ENCODE results near the gene CDIP1. TPM values are rescaled to one million over a fixed set of nuclear protein-coding genes. Genes with fewer than 3 reads are reported as not detected.

Gene CDIP1
- total RNA-seq, 1 donor from 2014 or later = 17.5 TPM

- no peak for ATAC-seq
Observed at GRCh38 chr16:4461250-4462085, 77.1 kb downstream of the CDIP1 start.

DNA sequence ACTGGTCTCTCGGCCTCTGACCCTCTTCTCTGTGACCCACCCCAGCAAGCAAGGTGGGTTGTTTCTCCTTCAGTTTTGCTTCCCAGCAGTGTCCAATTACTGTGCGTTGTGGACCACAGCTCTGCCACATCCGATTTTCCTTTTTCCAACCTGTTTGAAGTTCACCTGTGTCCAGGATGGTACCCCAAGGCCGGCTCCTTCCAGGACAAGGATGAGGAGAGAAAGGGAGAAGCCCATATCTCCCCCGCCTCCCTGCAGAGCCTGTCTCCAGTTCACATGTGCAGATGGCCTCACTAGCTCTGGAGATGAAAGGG is 77.7 kb downstream of the CDIP1 start:
- DNase-seq (ENCODE audit: low spot score) = no peak
- no peak for ATAC-seq

More at GRCh38 chr16:4461250-4462085, 77.1 kb downstream of the CDIP1 start:
- no peak for DNase-seq (ENCODE audit: low spot score)

Other genes with a start within 250 kb of the CDIP1 start
- 1.6 TPM for gene GLIS2, start 222.7 kb downstream of the CDIP1 start, total RNA-seq
- gene PAM16, start 187.5 kb downstream of the CDIP1 start, total RNA-seq = 41.0 TPM
- gene VASN, start 166.9 kb downstream of the CDIP1 start, total RNA-seq = 22.3 TPM
- gene CORO7, start 122.2 kb downstream of the CDIP1 start, total RNA-seq = 9.6 TPM
- 57.0 TPM for gene DNAJA3, start 112.9 kb downstream of the CDIP1 start, total RNA-seq
- gene NMRAL1, start 64.1 kb downstream of the CDIP1 start, total RNA-seq = 38.3 TPM
- gene HMOX2, start 62.4 kb downstream of the CDIP1 start, total RNA-seq = 44.9 TPM
- 0.38 TPM for gene C16orf96, start 17.6 kb upstream of the CDIP1 start, total RNA-seq
- 19.1 TPM for gene UBALD1, start 76.1 kb upstream of the CDIP1 start, total RNA-seq
- gene MGRN1, start 86.1 kb upstream of the CDIP1 start, total RNA-seq = 59.5 TPM
- 40.4 TPM for gene NUDT16L1, start 154.8 kb upstream of the CDIP1 start, total RNA-seq
- gene ANKS3, start 195.5 kb upstream of the CDIP1 start, total RNA-seq = 10.6 TPM
- gene DNAAF8, start 195.8 kb upstream of the CDIP1 start, total RNA-seq = 0.45 TPM
- 9.5 TPM for gene ZNF500, start 228.4 kb upstream of the CDIP1 start, total RNA-seq
- not detected for gene SEPTIN12, start 249.6 kb upstream of the CDIP1 start, total RNA-seq

Data from left lobe of liver (tissue), 2 donors.